Naive thymus-derived CD4-positive, alpha-beta T cell (primary cell): ENCODE results near the gene LRP6. TPM values are rescaled to one million over a fixed set of nuclear protein-coding genes. Genes with fewer than 3 reads are reported as not detected.

Experiments used
- ATAC-seq: fragments of 150-1000 bp; cut with Tn5 transposase; 2 replicates; pipeline ENCODE4 v1.10.0; 2021; ENCODE audit warnings: mild to moderate bottlenecking, moderate library complexity
- CTCF ChIA-PET: fragments of 350-600 bp; sonication (Branson Sonifier 250); formaldehyde crosslinking; loops from one replicate; lab custom pipeline; 2021; ENCODE audit warnings: antibody characterized with exemption; lab: Charles Lee
- POLR2A ChIA-PET: fragments of 350-600 bp; sonication (Branson Sonifier 250); formaldehyde crosslinking; loops from one replicate; lab custom pipeline; 2021; ENCODE audit warnings: antibody characterized with exemption, inconsistent platforms; lab: Charles Lee
- DNase-seq, 9 donors: peaks; one replicate each; pipeline versions ENCODE4 v3.0.0 to v3.0.0-alpha.2; 2020 to 2022; ENCODE audit warnings: mixed read lengths in 1 of 9
- H3K27ac ChIP-seq: one replicate; pipeline ENCODE4 v1.7.0; 2013; ENCODE audit warnings: mild to moderate bottlenecking, low read depth, low read length, moderate library complexity
- H3K27me3 ChIP-seq, 2 donors: one replicate each; pipeline ENCODE4 v1.7.0; 2013; ENCODE audit warnings: low read length in 2 of 2, mild to moderate bottlenecking in 2 of 2, moderate library complexity in 2 of 2; ENCODE audit not compliant: control insufficient read depth in 2 of 2, insufficient read depth in 2 of 2
- H3K36me3 ChIP-seq, 3 experiments: 1 replicate in 2 of 3; 2 replicates in 1 of 3; pipeline ENCODE4 v1.7.0; 2013; ENCODE audit warnings: low read length in 3 of 3, mild to moderate bottlenecking in 3 of 3, moderate library complexity in 1 of 3; ENCODE audit not compliant: insufficient read depth in 3 of 3, control insufficient read depth in 2 of 3
- H3K4me1 ChIP-seq, 2 donors: one replicate each; pipeline ENCODE4 v1.7.0; 2013; ENCODE audit warnings: low read length in 2 of 2, mild to moderate bottlenecking in 2 of 2, moderate library complexity in 1 of 2; ENCODE audit not compliant: control insufficient read depth in 2 of 2, insufficient read depth in 2 of 2
- H3K4me3 ChIP-seq: 2 replicates; pipeline ENCODE4 v1.7.0; 2013; ENCODE audit warnings: mild to moderate bottlenecking, low read length
- H3K9me3 ChIP-seq, 3 experiments: 1 replicate in 2 of 3; 2 replicates in 1 of 3; pipeline ENCODE4 v1.7.0; 2013; ENCODE audit warnings: low read length in 3 of 3; ENCODE audit not compliant: control insufficient read depth in 2 of 3
- H3K27ac Mint-ChIP-seq, 9 donors: one replicate each; pipeline ENCODE4 v1.8.0; 2020 to 2022; ENCODE audit warnings: mixed read lengths in 9 of 9, mild to moderate bottlenecking in 8 of 9, moderate library complexity in 5 of 9, inconsistent platforms in 2 of 9
- H3K27me3 Mint-ChIP-seq, 5 donors: one replicate each; pipeline ENCODE4 v1.8.0; 2021 to 2022; ENCODE audit warnings: mixed read lengths in 5 of 5, mild to moderate bottlenecking in 1 of 5
- H3K36me3 Mint-ChIP-seq, 5 donors: one replicate each; pipeline ENCODE4 v1.8.0; 2020 to 2022; ENCODE audit warnings: mixed read lengths in 5 of 5, mild to moderate bottlenecking in 3 of 5, inconsistent platforms in 1 of 5
- H3K4me1 Mint-ChIP-seq, 7 donors: one replicate each; pipeline ENCODE4 v1.8.0; 2020 to 2022; ENCODE audit warnings: mixed read lengths in 7 of 7, mild to moderate bottlenecking in 3 of 7, inconsistent platforms in 1 of 7
- H3K4me3 Mint-ChIP-seq, 10 donors: one replicate each; pipeline ENCODE4 v1.8.0; 2020 to 2022; ENCODE audit warnings: mild to moderate bottlenecking in 10 of 10, mixed read lengths in 10 of 10, moderate library complexity in 6 of 10, inconsistent platforms in 2 of 10
- H3K9me3 Mint-ChIP-seq, 11 donors: one replicate each; pipeline ENCODE4 v1.8.0; 2020 to 2022; ENCODE audit warnings: mixed read lengths in 11 of 11, mild to moderate bottlenecking in 4 of 11, inconsistent platforms in 1 of 11, moderate library complexity in 1 of 11
- intact Hi-C, 2 donors: fragments of 100-400 bp; cut with micrococcal nuclease; formaldehyde crosslinking; loops; one replicate each; pipeline ENCODE4 v1.15.1; 2023
- polyA plus RNA-seq, 2 donors: library from polyadenylated mRNA; unstranded; fragments of 300-500 nt; fragmentation: Illumina TruSeq; gene quantifications; one replicate each; pipeline ENCODE4 v1.2.3, GENCODE V29; 2021
- total RNA-seq, 6 experiments: library from RNA in 5 of 6; stranded (reverse) in 5 of 6; gene quantifications; 1 replicate in 5 of 6; 2 replicates in 1 of 6; pipeline ENCODE4 v1.2.3 and lab custom pipeline; 2021 to 2026

The LRP6 gene
- total and polyA plus RNA-seq, 7 experiments from 2014 or later, result 1.6 to 12.6 (median 5.2) TPM

DNA sequence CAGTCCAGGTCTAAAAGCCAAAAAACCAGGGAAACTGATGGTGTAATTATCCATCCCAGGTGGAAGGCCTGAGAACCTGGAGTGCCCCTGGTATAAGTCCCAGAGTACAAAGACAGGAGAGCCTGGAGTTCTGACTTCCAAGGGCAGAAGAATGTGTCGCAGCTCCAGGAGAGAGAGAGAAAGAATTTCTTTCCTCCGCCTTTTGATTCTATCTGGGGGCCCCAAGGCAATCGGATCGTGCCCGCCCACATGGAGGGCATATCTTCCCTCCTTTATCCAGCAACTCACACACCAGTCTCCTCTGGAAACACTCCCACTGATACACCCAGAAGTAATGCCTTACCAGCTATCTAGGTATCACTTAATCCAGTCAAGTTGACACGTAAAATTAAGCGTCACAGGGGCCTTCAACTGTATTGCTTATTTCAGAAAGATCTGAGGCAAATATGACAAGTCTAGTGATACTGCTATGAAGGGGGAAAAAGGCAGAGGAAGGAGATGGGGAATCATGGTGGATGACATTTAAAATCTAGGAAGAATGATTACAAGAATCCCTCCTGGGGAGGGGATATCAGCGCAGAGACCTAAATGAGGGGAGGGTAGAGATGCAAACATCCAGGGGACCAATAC is 30.5 kb upstream of the LRP6 start:
- Histone ChIP-seq H3K4me3 (no peak overlapping the region), H3K36me3 (no peaks in the 10 kb centered on the region), H3K4me1 (no peaks in the 10 kb centered on the region), H3K9me3 (no peaks in the 10 kb centered on the region), H3K27me3 (no peaks in the 10 kb centered on the region), H3K27ac (no peak overlapping the region)
- H3K9me3 Mint-ChIP-seq, result peaks cover 0 to 5% (median 0%) of the 10 kb centered on the region in 11 donors
- H3K27ac Mint-ChIP-seq, result no peak overlapping the region
- no peak for DNase-seq
- ChIA-PET POLR2A (no interaction called here), CTCF (no interaction called here)
- H3K4me3 Mint-ChIP-seq, result no peak overlapping the region
- ATAC-seq, result no peak
- no peaks in the 10 kb centered on the region for H3K36me3 Mint-ChIP-seq
- H3K27me3 Mint-ChIP-seq, result peaks cover 0 to 8% (median 0%) of the 10 kb centered on the region in 5 donors
- H3K4me1 Mint-ChIP-seq, result no peaks in the 10 kb centered on the region
- intact Hi-C loops, result no loop called here

DNA sequence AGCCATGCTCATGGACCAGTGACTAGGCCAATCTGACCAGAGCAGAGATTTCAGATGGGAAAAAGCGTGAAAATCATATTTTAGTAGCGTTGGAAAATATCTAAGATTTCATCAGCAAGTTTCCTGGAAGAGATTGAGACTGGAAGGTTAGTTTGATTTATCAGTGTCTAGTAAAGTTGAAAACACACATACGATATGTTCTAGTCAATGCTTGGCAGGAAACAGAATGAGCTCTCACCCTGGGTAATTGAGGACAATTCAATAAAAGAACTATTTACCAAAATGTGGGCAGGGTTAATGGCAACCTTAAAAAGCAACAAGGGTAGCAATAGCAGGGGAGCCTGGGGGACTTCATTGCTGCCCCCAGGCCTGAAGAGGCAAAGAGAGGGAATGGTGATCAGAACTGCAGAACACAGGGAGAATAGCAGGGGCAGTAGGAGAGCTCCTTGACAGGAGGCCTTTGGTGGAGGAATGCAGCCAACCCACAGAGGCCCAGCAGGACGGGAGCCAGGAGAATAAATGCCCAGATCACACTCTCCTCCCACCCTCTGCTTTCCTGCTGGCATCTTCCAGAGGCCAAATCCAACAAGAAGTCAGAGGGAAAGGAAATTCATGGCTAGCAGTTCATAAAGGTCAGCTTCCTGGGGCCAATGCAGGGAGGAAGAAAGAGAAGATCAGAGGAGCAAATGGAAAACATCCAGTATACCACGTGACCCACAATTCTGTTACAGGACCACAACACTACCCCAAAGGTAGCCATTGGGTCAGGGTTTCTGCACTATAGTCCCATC is 27.6 kb upstream of the LRP6 start:
- Mint-ChIP-seq H3K27ac (no peak overlapping the region), H3K27me3 (peaks cover 0 to 4% (median 0%) of the 10 kb centered on the region in 5 donors), H3K36me3 (no peaks in the 10 kb centered on the region), H3K4me1 (peaks cover 0 to 15% (median 13%) of the 10 kb centered on the region in 7 donors), H3K9me3 (no peaks in the 10 kb centered on the region), H3K4me3 (no peak overlapping the region)
- Histone ChIP-seq H3K27me3 (no peaks in the 10 kb centered on the region), H3K36me3 (no peaks in the 10 kb centered on the region), H3K4me3 (no peak overlapping the region), H3K4me1 (no peaks in the 10 kb centered on the region), H3K9me3 (no peaks in the 10 kb centered on the region), H3K27ac (no peak overlapping the region)
- intact Hi-C loops, result loop anchor here in 1 of 2 donors (2.0 kb wide), 1 partner anchor 26 kb away; no protein-coding TSS in a partner anchor
- ChIA-PET POLR2A (no interaction called here), CTCF (no interaction called here)
- no peak for ATAC-seq
- DNase-seq, result no peak

GRCh38 chr12:12290206-12290605 is 23.4 kb upstream of the LRP6 start:
- no peak for ATAC-seq
- no peak for DNase-seq
- no peak overlapping the region for H3K4me3 ChIP-seq
- H3K4me1 ChIP-seq, result no peaks in the 10 kb centered on the region
- Mint-ChIP-seq H3K36me3 (no peaks in the 10 kb centered on the region), H3K9me3 (no peaks in the 10 kb centered on the region), H3K27ac (peak overlapping the region in 3 of 9 donors; percentile 12 to 58 (median 32)), H3K4me1 (peaks cover 0 to 15% (median 13%) of the 10 kb centered on the region in 7 donors), H3K27me3 (peaks cover 0 to 4% (median 0%) of the 10 kb centered on the region in 5 donors), H3K4me3 (peak overlapping the region in 1 of 10 donors; percentile 30)
- CTCF ChIA-PET, result no interaction called here
- intact Hi-C loops, result no loop called here
- H3K36me3 ChIP-seq, result no peaks in the 10 kb centered on the region
- H3K9me3 ChIP-seq, result no peaks in the 10 kb centered on the region
- H3K27me3 ChIP-seq, result no peaks in the 10 kb centered on the region
- POLR2A ChIA-PET, result no interaction called here
- no peak overlapping the region for H3K27ac ChIP-seq

DNA sequence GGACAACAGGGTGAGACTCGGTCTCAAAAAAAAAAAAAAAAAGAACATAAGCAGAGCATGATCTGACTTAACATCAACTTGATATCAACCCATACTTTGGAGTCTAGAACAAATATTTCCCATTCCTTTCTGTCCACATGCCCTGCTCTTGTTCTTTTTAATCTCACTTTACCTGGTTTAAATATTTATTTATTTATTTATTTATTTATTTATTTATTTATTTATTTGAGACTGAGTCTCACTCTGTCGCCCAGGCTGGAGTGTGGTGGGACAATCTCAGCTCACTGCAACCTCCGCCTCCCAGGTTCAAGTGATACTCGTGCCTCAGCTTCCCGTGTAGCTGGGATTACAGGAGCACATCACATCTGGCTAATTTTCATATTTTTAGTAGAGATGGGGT is 19.6 kb upstream of the LRP6 start:
- ATAC-seq (no peak), DNase-seq (no peak)
- Mint-ChIP-seq H3K27me3 (peaks cover 0 to 21% (median 0%) of the 10 kb centered on the region in 5 donors), H3K36me3 (no peaks in the 10 kb centered on the region), H3K4me3 (no peak overlapping the region), H3K27ac (no peak overlapping the region), H3K4me1 (peaks cover 0 to 15% (median 13%) of the 10 kb centered on the region in 7 donors), H3K9me3 (no peaks in the 10 kb centered on the region)
- H3K4me3 ChIP-seq, result no peak overlapping the region
- H3K27ac ChIP-seq, result no peak overlapping the region
- intact Hi-C loops, result no loop called here
- CTCF ChIA-PET, result no interaction called here
- no peaks in the 10 kb centered on the region for H3K9me3 ChIP-seq
- H3K36me3 ChIP-seq, result no peaks in the 10 kb centered on the region
- no peaks in the 10 kb centered on the region for H3K4me1 ChIP-seq
- no peaks in the 10 kb centered on the region for H3K27me3 ChIP-seq
- POLR2A ChIA-PET, result no interaction called here

DNA sequence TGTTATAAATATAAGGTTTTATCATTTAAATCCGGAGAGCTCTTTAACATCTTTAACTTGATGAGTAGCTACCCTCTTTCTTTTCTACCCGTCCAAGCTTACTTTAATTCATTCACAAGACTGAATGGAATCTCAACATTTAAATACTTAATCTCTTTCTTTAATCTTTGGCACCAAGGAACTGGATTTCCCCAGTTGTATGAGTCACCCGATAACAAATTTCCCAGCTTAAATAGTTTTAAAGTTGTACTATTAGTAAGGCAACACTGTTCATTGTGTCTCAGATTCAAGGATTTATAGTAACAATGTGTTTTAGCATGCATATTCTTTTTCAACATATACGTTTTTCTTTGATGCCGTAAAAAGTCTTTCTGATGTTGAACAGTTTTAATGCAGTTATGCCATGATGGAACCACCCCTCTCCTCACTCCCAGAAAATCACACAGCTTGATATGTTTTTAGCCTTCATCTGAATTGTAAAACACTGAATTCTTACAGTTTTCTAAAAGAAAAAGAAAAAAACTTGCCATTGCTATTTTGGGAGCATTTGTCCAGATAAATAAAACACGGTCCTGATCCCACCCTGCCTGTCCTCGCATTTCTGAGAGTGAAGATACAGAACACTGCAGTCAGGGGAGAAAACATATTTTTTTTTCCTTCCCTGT is 16.0 kb upstream of the LRP6 start:
- peaks cover 0 to 6% (median 3%) of the 10 kb centered on the region in 11 donors for H3K9me3 Mint-ChIP-seq
- DNase-seq (no peak), ATAC-seq (no peak)
- no peaks in the 10 kb centered on the region for H3K36me3 ChIP-seq
- no peak overlapping the region for H3K27ac Mint-ChIP-seq
- peaks cover 0 to 2% (median 1%) of the 10 kb centered on the region in 5 donors for H3K36me3 Mint-ChIP-seq
- no peak overlapping the region for H3K27ac ChIP-seq
- H3K4me1 Mint-ChIP-seq, result no peaks in the 10 kb centered on the region
- POLR2A ChIA-PET, result interaction anchor here (0.7 kb wide), 1 partner anchor 1668 kb away, joined by 3 read pairs; no protein-coding TSS in a partner anchor
- CTCF ChIA-PET, result interaction anchor here (1.0 kb wide), 1 partner anchor 20 kb away, joined by 4 read pairs; no protein-coding TSS in a partner anchor
- H3K27me3 ChIP-seq, result no peaks in the 10 kb centered on the region
- no peaks in the 10 kb centered on the region for H3K9me3 ChIP-seq
- intact Hi-C loops, result no loop called here
- H3K27me3 Mint-ChIP-seq, result peaks cover 0 to 28% (median 4%) of the 10 kb centered on the region in 5 donors
- H3K4me3 Mint-ChIP-seq, result no peak overlapping the region
- H3K4me3 ChIP-seq, result no peak overlapping the region
- no peaks in the 10 kb centered on the region for H3K4me1 ChIP-seq

DNA sequence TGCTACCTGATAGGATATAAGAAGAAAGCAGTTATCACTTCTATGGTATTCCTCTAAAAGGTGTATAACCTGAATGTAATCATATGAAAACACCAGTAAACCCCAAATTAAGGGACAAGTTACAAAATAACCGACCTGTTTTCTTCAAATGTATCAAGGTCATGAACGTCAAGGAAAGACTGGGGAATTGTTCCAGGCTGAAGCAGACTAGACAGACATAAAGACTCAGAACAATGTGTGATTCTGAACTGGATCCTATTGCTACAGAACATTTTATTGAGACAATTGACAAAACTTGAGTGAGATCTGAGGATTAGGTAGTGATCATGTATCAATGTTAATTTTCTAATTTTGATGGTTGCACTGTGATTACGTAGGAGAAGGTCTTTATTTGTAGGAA is 15.4 kb upstream of the LRP6 start:
- H3K27ac ChIP-seq, result no peak overlapping the region
- Mint-ChIP-seq H3K27me3 (peaks cover 0 to 26% (median 4%) of the 10 kb centered on the region in 5 donors), H3K27ac (no peak overlapping the region), H3K4me1 (no peaks in the 10 kb centered on the region), H3K4me3 (no peak overlapping the region), H3K9me3 (peaks cover 0 to 13% (median 6%) of the 10 kb centered on the region in 11 donors), H3K36me3 (peaks cover 0 to 9% (median 5%) of the 10 kb centered on the region in 5 donors)
- no peak for ATAC-seq
- no peak for DNase-seq
- intact Hi-C loops, result no loop called here
- CTCF ChIA-PET, result interaction anchor here (1.0 kb wide), 1 partner anchor 19 kb away, joined by 4 read pairs; no protein-coding TSS in a partner anchor
- no peaks in the 10 kb centered on the region for H3K9me3 ChIP-seq
- H3K27me3 ChIP-seq, result no peaks in the 10 kb centered on the region
- H3K4me1 ChIP-seq, result no peaks in the 10 kb centered on the region
- POLR2A ChIA-PET, result no interaction called here
- H3K4me3 ChIP-seq, result no peak overlapping the region
- no peaks in the 10 kb centered on the region for H3K36me3 ChIP-seq
